GM12878 (cell line): ENCODE data around the gene ADM. TPM values are rescaled to one million over a fixed set of nuclear protein-coding genes. Genes with fewer than 3 reads are reported as not detected.

Source experiments
- ATAC-seq: fragments of 200-7000 bp; cut with Tn5 transposase; 3 replicates; pipeline ENCODE4 v1.9.1; 2020; ENCODE audit warnings: mild to moderate bottlenecking, moderate library complexity
- BruUV-seq: library from RNA; stranded (reverse); fragments of 400-500 nt; replicated peaks from 2 replicates; lab custom pipeline; 2021; lab: Mats Ljungman, UMichigan
- CTCF ChIA-PET: fragments of 300-600 bp; sonication (Branson Sonifier 250); formaldehyde crosslinking; extraction: SDS; loops from one replicate; lab custom pipeline; 2021; ENCODE audit warnings: inconsistent platforms; lab: Yijun Ruan, JAX
- POLR2A ChIA-PET: fragments of 350-600 bp; formaldehyde crosslinking; extraction: SDS; loops from one replicate; lab custom pipeline; 2021; ENCODE audit warnings: inconsistent platforms; lab: Charles Lee
- RAD21 ChIA-PET: fragments of 300-600 bp; sonication (Branson Sonifier 250); formaldehyde crosslinking; loops from one replicate; lab custom pipeline; 2023; ENCODE audit warnings: antibody characterized with exemption; ENCODE audit not compliant: unreplicated experiment; lab: Charles Lee
- SMC1A ChIA-PET: fragments of 300-600 bp; sonication (Branson Sonifier 250); formaldehyde crosslinking; loops from one replicate; lab custom pipeline; 2023; ENCODE audit not compliant: unreplicated experiment, uncharacterized antibody; lab: Charles Lee
- DNase-seq: peaks from one replicate; pipeline ENCODE4 v3.0.0-alpha.2; 2011; ENCODE audit warnings: low read depth, low spot score
- FAIRE-seq: peaks from 3 replicates; lab custom pipeline; 2011; peaks lifted over from hg19 to GRCh38; lab: Jason Lieb, UNC
- H2AFZ ChIP-seq: 2 replicates; pipeline ENCODE4 v1.6.0; 2011; ENCODE audit warnings: low read depth, low read length, control low read depth; ENCODE audit not compliant: control insufficient read depth
- H3K27ac ChIP-seq: 2 replicates; pipeline ENCODE4 v1.5.1; 2011; ENCODE audit warnings: control low read depth; ENCODE audit not compliant: control insufficient read depth, insufficient read depth
- H3K27me3 ChIP-seq, 2 experiments: replicated peaks in 1 of 2; 2 replicates each; pipeline versions ENCODE4 v1.6.0 to v1.6.1; 2011; ENCODE audit warnings: low read length in 1 of 2; ENCODE audit not compliant: control insufficient read depth in 2 of 2, insufficient read depth in 2 of 2
- H3K36me3 ChIP-seq, 2 experiments: 2 replicates each; pipeline ENCODE4 v1.5.1; 2011; ENCODE audit warnings: low read length in 1 of 2; ENCODE audit not compliant: control insufficient read depth in 2 of 2, insufficient read depth in 2 of 2
- H3K4me1 ChIP-seq: 2 replicates; pipeline ENCODE4 v1.6.1; 2011; ENCODE audit warnings: mild to moderate bottlenecking, low read length, moderate library complexity, mixed read lengths; ENCODE audit not compliant: control insufficient read depth, insufficient read depth
- H3K4me2 ChIP-seq: 2 replicates; pipeline ENCODE4 v1.6.0; 2011; ENCODE audit warnings: control low read depth; ENCODE audit not compliant: control insufficient read depth, insufficient read depth
- H3K4me3 ChIP-seq: fragments of 200-600 bp; sonication (generic); 2 replicates; pipeline ENCODE4 v1.5.1; 2016
- H3K79me2 ChIP-seq: 2 replicates; pipeline ENCODE4 v1.6.0; 2011; ENCODE audit warnings: low read length; ENCODE audit not compliant: control insufficient read depth, insufficient read depth
- H3K9ac ChIP-seq: 2 replicates; pipeline ENCODE4 v1.8.0; 2011; ENCODE audit warnings: low read length, control low read depth, mixed read lengths; ENCODE audit not compliant: control insufficient read depth, insufficient read depth
- H3K9me3 ChIP-seq: replicated peaks from 3 replicates; pipeline ENCODE4 v1.5.1; 2011; ENCODE audit warnings: mild to moderate bottlenecking, low read length; ENCODE audit not compliant: control insufficient read depth, insufficient read depth
- H4K20me1 ChIP-seq: 2 replicates; pipeline ENCODE4 v1.6.0; 2011; ENCODE audit not compliant: control insufficient read depth, insufficient read depth
- CBFB ChIP-seq: IDR thresholded peaks from 2 replicates; pipeline ENCODE4 v1.6.1; 2016; ENCODE audit warnings: antibody characterized with exemption, low read depth
- DPF2 ChIP-seq: fragments of 450-650 bp; IDR thresholded peaks from 2 replicates; pipeline ENCODE4 v1.6.1; 2017; ENCODE audit warnings: mild to moderate bottlenecking
- MYC ChIP-seq: IDR thresholded peaks from 2 replicates; pipeline ENCODE4 v1.6.1; 2011; ENCODE audit warnings: mild to moderate bottlenecking, low read length, moderate library complexity, inconsistent platforms; ENCODE audit not compliant: insufficient read depth, insufficient replicate concordance, insufficient read length, severe bottlenecking
- RCOR1 ChIP-seq: conservative IDR thresholded peaks from 2 replicates; pipeline ENCODE4 v1.6.1; 2012; ENCODE audit warnings: low read depth, low read length, improper control_type of control experiment
- SP1 ChIP-seq: IDR thresholded peaks from one replicate; pipeline ENCODE4 v1.6.1; 2011; ENCODE audit warnings: low read depth, low read length
- WGBS: methylation state at CpG from one replicate; pipeline ENCODE4 v1.1.6; 2016; ENCODE audit warnings: low lambda C conversion rate; ENCODE audit not compliant: insufficient replicate concordance, insufficient coverage; ENCODE audit errors: missing lambda C conversion rate; 5-methylcytosine and 5-hydroxymethylcytosine counted together
- in situ Hi-C: fragments of 300-500 bp; cut with MboI; formaldehyde crosslinking; loops from 9 replicates; pipeline ENCODE4 v1.14.3; 2018; ENCODE audit warnings: mixed read lengths
- intact Hi-C: fragments of 100-400 bp; cut with micrococcal nuclease; formaldehyde crosslinking; loops from one replicate; pipeline ENCODE4 v1.14.2; 2022; ENCODE audit not compliant: unreplicated experiment
- polyA plus RNA-seq, 11 experiments: library from polyadenylated mRNA; depleted of rRNA in 4 of 11; unstranded in 6 of 11; stranded (reverse) in 5 of 11; fragments of >200 nt; fragmentation: Nextera tagmentation in 4 of 11; fragmentation: Illumina TruSeq in 1 of 11; extraction: Ambion mirVana in 4 of 11; extraction: Trizol in 1 of 11; gene quantifications; 1 replicate in 1 of 11; 2 replicates in 10 of 11; pipeline versions ENCODE4 v1.2.1 to v1.2.3, GENCODE V29; 2011 to 2016; ENCODE audit warnings: inconsistent platforms in 2 of 11, missing spikeins in 2 of 11, low read depth in 1 of 11
- total RNA-seq, 4 experiments: library from RNA; depleted of rRNA in 3 of 4; stranded (reverse); fragments of >200 nt in 3 of 4; fragmentation: Illumina TruSeq in 1 of 4; extraction: Trizol in 1 of 4; gene quantifications; 2 replicates each; pipeline versions ENCODE4 v1.2.1 to v1.2.3, GENCODE V29; 2013 to 2021
- TF ChIP-seq, protein P1 (sequence below): fragments of 450-650 bp; IDR thresholded peaks from 2 replicates; pipeline ENCODE4 v1.6.1; 2017; ENCODE audit warnings: mild to moderate bottlenecking, low read depth, inconsistent platforms; ENCODE audit not compliant: poor library complexity, severe bottlenecking
- TF ChIP-seq, protein P2 (sequence below): fragments of 450-650 bp; IDR thresholded peaks from 2 replicates; pipeline ENCODE4 v1.6.1; 2017; ENCODE audit warnings: mild to moderate bottlenecking, moderate library complexity
- TF ChIP-seq, protein P3 (sequence below): fragments of 450-650 bp; conservative IDR thresholded peaks from 2 replicates; pipeline ENCODE4 v1.6.1; 2017; ENCODE audit warnings: mild to moderate bottlenecking, moderate library complexity
- TF ChIP-seq, protein P4 (sequence below): fragments of 450-650 bp; IDR thresholded peaks from 2 replicates; pipeline ENCODE4 v1.6.1; 2016; ENCODE audit warnings: mild to moderate bottlenecking, moderate library complexity, borderline replicate concordance

Gene ADM
- total and polyA plus RNA-seq, 10 of the 15 experiments (the other 5 are each of a cell fraction or from before 2014, with no cell fraction given), result 0.11 to 4.2 (median 0.21) TPM; not detected in 7

DNA sequence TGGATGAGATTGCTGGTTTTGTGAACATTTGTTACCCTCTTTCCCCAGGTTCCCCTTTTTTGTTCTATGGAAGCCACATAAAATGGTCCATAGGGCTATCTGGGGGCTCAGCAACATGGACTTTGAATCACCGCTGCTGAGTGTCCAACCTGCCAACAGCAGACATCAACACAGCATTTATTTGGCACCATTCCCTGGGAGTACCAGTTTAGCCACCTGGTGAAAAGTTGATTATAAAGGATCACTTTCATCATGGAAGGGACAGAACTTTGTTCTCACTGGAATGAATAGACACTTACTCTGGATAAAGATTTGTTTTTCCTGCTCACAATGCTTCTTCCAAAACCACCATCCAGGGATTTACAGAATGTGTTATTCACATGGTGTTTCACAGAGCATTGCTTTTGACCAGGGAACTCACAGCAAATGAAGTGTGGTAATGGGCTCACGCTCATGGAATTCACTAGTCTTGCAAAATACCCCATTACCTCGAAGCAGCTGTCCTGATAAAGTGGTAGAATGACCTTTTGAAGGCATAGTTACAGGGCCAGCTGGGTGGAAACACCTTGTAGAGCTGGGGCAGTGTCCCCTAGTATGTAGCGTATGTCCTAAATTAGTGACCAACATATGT lies 43.9 kb downstream of the ADM start:
- H3K9ac ChIP-seq, result no peak overlapping the region
- ChIA-PET RAD21 (no interaction called here), SMC1A (no interaction called here), POLR2A (no interaction called here), CTCF (no interaction called here)
- intact Hi-C loops, result no loop called here
- H3K79me2 ChIP-seq, result no peaks in the 10 kb centered on the region
- no peak overlapping the region for H2AFZ ChIP-seq
- no peaks in the 10 kb centered on the region; a peak in 1 of 4 replicates for H3K27me3 ChIP-seq
- no peak overlapping the region for H3K4me3 ChIP-seq
- in situ Hi-C loops, result no loop called here
- H3K36me3 ChIP-seq, result no peaks in the 10 kb centered on the region
- FAIRE-seq, result no peak
- no peaks in the 10 kb centered on the region for H3K4me1 ChIP-seq
- no peaks in the 10 kb centered on the region for H4K20me1 ChIP-seq
- TF ChIP-seq MYC (no peak), DPF2 (no peak), RCOR1 (no peak), CBFB (no peak), SP1 (no peak)
- TF ChIP-seq, protein P1, sequence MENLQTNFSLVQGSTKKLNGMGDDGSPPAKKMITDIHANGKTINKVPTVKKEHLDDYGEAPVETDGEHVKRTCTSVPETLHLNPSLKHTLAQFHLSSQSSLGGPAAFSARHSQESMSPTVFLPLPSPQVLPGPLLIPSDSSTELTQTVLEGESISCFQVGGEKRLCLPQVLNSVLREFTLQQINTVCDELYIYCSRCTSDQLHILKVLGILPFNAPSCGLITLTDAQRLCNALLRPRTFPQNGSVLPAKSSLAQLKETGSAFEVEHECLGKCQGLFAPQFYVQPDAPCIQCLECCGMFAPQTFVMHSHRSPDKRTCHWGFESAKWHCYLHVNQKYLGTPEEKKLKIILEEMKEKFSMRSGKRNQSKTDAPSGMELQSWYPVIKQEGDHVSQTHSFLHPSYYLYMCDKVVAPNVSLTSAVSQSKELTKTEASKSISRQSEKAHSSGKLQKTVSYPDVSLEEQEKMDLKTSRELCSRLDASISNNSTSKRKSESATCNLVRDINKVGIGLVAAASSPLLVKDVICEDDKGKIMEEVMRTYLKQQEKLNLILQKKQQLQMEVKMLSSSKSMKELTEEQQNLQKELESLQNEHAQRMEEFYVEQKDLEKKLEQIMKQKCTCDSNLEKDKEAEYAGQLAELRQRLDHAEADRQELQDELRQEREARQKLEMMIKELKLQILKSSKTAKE, result no peak
- TF ChIP-seq, protein P2, sequence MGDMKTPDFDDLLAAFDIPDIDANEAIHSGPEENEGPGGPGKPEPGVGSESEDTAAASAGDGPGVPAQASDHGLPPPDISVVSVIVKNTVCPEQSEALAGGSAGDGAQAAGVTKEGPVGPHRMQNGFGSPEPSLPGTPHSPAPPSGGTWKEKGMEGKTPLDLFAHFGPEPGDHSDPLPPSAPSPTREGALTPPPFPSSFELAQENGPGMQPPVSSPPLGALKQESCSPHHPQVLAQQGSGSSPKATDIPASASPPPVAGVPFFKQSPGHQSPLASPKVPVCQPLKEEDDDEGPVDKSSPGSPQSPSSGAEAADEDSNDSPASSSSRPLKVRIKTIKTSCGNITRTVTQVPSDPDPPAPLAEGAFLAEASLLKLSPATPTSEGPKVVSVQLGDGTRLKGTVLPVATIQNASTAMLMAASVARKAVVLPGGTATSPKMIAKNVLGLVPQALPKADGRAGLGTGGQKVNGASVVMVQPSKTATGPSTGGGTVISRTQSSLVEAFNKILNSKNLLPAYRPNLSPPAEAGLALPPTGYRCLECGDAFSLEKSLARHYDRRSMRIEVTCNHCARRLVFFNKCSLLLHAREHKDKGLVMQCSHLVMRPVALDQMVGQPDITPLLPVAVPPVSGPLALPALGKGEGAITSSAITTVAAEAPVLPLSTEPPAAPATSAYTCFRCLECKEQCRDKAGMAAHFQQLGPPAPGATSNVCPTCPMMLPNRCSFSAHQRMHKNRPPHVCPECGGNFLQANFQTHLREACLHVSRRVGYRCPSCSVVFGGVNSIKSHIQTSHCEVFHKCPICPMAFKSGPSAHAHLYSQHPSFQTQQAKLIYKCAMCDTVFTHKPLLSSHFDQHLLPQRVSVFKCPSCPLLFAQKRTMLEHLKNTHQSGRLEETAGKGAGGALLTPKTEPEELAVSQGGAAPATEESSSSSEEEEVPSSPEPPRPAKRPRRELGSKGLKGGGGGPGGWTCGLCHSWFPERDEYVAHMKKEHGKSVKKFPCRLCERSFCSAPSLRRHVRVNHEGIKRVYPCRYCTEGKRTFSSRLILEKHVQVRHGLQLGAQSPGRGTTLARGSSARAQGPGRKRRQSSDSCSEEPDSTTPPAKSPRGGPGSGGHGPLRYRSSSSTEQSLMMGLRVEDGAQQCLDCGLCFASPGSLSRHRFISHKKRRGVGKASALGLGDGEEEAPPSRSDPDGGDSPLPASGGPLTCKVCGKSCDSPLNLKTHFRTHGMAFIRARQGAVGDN, result no peak
- TF ChIP-seq, protein P3, sequence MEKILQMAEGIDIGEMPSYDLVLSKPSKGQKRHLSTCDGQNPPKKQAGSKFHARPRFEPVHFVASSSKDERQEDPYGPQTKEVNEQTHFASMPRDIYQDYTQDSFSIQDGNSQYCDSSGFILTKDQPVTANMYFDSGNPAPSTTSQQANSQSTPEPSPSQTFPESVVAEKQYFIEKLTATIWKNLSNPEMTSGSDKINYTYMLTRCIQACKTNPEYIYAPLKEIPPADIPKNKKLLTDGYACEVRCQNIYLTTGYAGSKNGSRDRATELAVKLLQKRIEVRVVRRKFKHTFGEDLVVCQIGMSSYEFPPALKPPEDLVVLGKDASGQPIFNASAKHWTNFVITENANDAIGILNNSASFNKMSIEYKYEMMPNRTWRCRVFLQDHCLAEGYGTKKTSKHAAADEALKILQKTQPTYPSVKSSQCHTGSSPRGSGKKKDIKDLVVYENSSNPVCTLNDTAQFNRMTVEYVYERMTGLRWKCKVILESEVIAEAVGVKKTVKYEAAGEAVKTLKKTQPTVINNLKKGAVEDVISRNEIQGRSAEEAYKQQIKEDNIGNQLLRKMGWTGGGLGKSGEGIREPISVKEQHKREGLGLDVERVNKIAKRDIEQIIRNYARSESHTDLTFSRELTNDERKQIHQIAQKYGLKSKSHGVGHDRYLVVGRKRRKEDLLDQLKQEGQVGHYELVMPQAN, result no peak
- TF ChIP-seq, protein P4, sequence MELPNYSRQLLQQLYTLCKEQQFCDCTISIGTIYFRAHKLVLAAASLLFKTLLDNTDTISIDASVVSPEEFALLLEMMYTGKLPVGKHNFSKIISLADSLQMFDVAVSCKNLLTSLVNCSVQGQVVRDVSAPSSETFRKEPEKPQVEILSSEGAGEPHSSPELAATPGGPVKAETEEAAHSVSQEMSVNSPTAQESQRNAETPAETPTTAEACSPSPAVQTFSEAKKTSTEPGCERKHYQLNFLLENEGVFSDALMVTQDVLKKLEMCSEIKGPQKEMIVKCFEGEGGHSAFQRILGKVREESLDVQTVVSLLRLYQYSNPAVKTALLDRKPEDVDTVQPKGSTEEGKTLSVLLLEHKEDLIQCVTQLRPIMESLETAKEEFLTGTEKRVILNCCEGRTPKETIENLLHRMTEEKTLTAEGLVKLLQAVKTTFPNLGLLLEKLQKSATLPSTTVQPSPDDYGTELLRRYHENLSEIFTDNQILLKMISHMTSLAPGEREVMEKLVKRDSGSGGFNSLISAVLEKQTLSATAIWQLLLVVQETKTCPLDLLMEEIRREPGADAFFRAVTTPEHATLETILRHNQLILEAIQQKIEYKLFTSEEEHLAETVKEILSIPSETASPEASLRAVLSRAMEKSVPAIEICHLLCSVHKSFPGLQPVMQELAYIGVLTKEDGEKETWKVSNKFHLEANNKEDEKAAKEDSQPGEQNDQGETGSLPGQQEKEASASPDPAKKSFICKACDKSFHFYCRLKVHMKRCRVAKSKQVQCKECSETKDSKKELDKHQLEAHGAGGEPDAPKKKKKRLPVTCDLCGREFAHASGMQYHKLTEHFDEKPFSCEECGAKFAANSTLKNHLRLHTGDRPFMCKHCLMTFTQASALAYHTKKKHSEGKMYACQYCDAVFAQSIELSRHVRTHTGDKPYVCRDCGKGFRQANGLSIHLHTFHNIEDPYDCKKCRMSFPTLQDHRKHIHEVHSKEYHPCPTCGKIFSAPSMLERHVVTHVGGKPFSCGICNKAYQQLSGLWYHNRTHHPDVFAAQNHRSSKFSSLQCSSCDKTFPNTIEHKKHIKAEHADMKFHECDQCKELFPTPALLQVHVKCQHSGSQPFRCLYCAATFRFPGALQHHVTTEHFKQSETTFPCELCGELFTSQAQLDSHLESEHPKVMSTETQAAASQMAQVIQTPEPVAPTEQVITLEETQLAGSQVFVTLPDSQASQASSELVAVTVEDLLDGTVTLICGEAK, result no peak
- 20% methylated on average over 4 of the region's 4 CpGs for WGBS
- H3K9me3 ChIP-seq, result no peaks in the 10 kb centered on the region
- H3K4me2 ChIP-seq, result no peak overlapping the region
- H3K27ac ChIP-seq, result no peak overlapping the region
- no peak for DNase-seq
- ATAC-seq, result no peak
- BruUV-seq, result no TSS peak
